GM18508 (cell line): Measurements from ENCODE around the gene SLC2A8.

Experiments
- ATAC-seq: cut with Tn5 transposase; IDR thresholded peaks from one replicate; pipeline ENCODE4 v1.9.1; 2021; ENCODE audit warnings: moderate number of reproducible peaks; ENCODE audit not compliant: insufficient read depth, unreplicated experiment

SLC2A8 gene

GRCh38 chr9:127423476-127423933 is 26.5 kb downstream of the SLC2A8 start:
- ATAC-seq = no peak

GRCh38 chr9:127423934-127424675 is 27.1 kb downstream of the SLC2A8 start, which contains the start of gene ZNF79:
ZNF79 (plus strand) TSS chr9:127424382; CDS start chr9:127424788, 406 bp downstream.
- ATAC-seq = no peak

GRCh38 chr9:127424676-127424999 is 27.7 kb downstream of the SLC2A8 start:
- ATAC-seq = no peak

GRCh38 chr9:127426756-127427155 is 29.8 kb downstream of the SLC2A8 start:
- ATAC-seq = no peak

- ATAC-seq = no peak
Measured at GRCh38 chr9:127428348-127428747, 31.4 kb downstream of the SLC2A8 start.

- ATAC-seq = no peak
Measured at GRCh38 chr9:127430415-127430814, 33.4 kb downstream of the SLC2A8 start.

- no peak for ATAC-seq
Measured at GRCh38 chr9:127437497-127438264, 40.7 kb downstream of the SLC2A8 start.

GRCh38 chr9:127438394-127438793 is 41.4 kb downstream of the SLC2A8 start:
- no peak for ATAC-seq

- no peak for ATAC-seq
Measured at GRCh38 chr9:127444283-127444920, 47.4 kb downstream of the SLC2A8 start.

- no peak for ATAC-seq
Measured at GRCh38 chr9:127444921-127445850, 48.2 kb downstream of the SLC2A8 start.

GRCh38 chr9:127445851-127446712 is 49.1 kb downstream of the SLC2A8 start:
- ATAC-seq = no peak

- no peak for ATAC-seq
Measured at GRCh38 chr9:127446713-127447415, 49.9 kb downstream of the SLC2A8 start.

- no peak for ATAC-seq
Measured at GRCh38 chr9:127447416-127448111, 50.6 kb downstream of the SLC2A8 start.

GRCh38 chr9:127448112-127448805 is 51.3 kb downstream of the SLC2A8 start:
- no peak for ATAC-seq

- no peak for ATAC-seq
Measured at GRCh38 chr9:127449332-127449966, 52.5 kb downstream of the SLC2A8 start.

GRCh38 chr9:127450243-127450760 is 53.3 kb downstream of the SLC2A8 start:
- ATAC-seq = no peak
